Measurements from ENCODE around the gene CLEC6A. TPM values are rescaled to one million over a fixed set of nuclear protein-coding genes. Genes with fewer than 3 reads are reported as not detected.

The CLEC6A gene
- total RNA-seq, 1 experiment from 2014 or later = not detected

DNA sequence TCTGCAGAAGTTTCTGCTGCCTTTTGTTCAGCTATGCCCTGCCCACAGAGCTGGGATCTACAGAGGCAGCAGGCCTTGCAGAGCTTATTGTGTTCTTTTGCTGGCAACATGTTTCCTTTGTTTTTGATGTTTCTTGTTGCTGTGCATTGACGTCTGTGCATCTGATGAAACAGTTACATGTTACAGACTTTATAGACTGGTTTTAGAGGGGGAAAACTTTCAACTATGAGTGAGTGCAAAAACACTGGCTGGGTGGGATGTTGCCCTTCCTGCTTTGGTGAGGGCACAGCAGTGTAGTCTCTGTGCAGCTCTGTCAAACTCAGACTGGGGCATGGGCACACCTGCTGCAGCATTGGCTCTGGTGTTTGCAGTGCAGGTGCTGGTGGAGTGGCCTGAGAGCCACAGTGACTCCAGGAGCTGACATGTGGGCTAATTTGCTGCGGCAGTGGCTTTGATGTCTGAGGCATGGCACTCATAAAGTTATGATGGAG, 26.9 kb downstream of the CLEC6A start (continued):
- TF ChIP-seq CBX3 (IDR thresholded peaks at IDR 0.05; ENCODE audit: low read depth) (no peak), EZH2 (IDR thresholded peaks at IDR 0.05) (no peak), JUND (IDR thresholded peaks at IDR 0.05) (no peak), POLR2A (IDR thresholded peaks at IDR 0.05; ENCODE audit: borderline replicate concordance, extremely low read depth, insufficient read depth, insufficient read length) (no peak), TCF7L2 (IDR thresholded peaks at IDR 0.05; ENCODE audit: borderline replicate concordance, extremely low read depth, insufficient read depth, insufficient read length) (no peak)
- TF ChIP-seq, protein P1, sequence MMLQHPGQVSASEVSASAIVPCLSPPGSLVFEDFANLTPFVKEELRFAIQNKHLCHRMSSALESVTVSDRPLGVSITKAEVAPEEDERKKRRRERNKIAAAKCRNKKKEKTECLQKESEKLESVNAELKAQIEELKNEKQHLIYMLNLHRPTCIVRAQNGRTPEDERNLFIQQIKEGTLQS (IDR thresholded peaks at IDR 0.05) = no peak

DNA sequence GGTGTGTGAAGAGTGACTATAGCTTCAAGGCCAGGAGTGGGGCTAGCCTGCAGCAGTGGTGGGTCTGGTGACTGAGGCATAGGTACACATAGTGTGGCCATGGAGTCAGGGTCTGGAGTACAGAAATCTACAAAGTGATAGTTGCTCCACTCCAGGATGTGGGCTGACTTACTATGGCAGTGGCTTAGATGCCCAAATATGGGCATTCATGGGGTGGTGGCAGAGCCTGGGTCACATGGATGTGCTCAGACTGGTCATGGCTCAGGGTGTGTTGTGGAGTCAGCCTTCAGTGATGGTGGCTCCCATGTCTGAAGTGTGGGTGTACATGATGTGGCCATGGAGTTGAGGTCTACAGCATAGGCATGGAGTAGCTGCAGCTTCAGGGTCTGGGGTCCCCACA, 27.3 kb downstream of the CLEC6A start:
- no peak overlapping the region for H3K27ac ChIP-seq (ENCODE audit: low read depth, low read length)
- ATAC-seq (no peak), DNase-seq (ENCODE audit: low read depth, low spot score) (no peak)
- no peak overlapping the region for H3K4me2 ChIP-seq (ENCODE audit: low read length)
- H3K36me3 ChIP-seq (ENCODE audit: control insufficient read depth in 1 of 2, insufficient read depth in 2 of 2, low read length in 2 of 2) = no peaks in the 10 kb centered on the region
- intact Hi-C loops (cut with micrococcal nuclease) = no loop called here
- peaks cover 15% of the 10 kb centered on the region; the same call in 1 of the 2 replicates for H3K27me3 ChIP-seq (ENCODE audit: insufficient read depth, low read length)
- no peak overlapping the region for H3K9ac ChIP-seq (ENCODE audit: low read length)
- no peaks in the 10 kb centered on the region for H3K9me3 ChIP-seq (ENCODE audit: control insufficient read depth in 1 of 2, insufficient read depth in 1 of 2, low read depth in 1 of 2, low read length in 2 of 2)
- no peaks in the 10 kb centered on the region for H3K79me2 ChIP-seq (ENCODE audit: insufficient read depth, low read length)
- H2AFZ ChIP-seq (ENCODE audit: low read depth, low read length, poor library complexity, severe bottlenecking) = no peak overlapping the region
- no peaks in the 10 kb centered on the region for H4K20me1 ChIP-seq (ENCODE audit: insufficient read depth)
- ChIA-PET CTCF (no interaction called here), POLR2A (no interaction called here), RAD21 (ENCODE audit: low non-redundant PET in 1 of 2, low total read pairs in 2 of 2, uncharacterized antibody in 2 of 2, unreplicated experiment in 2 of 2) (no interaction called here)
- H3K4me3 ChIP-seq (replicated peaks in 1 of 2; ENCODE audit: low read depth in 1 of 2, low read length in 2 of 2) = no peak overlapping the region
- no peaks in the 10 kb centered on the region for H3K4me1 ChIP-seq (ENCODE audit: control insufficient read depth in 1 of 2, insufficient read depth in 2 of 2, low read length in 2 of 2)
- H3K9me2 ChIP-seq (ENCODE audit: insufficient read depth) = no peaks in the 10 kb centered on the region
- TF ChIP-seq TCF7L2 (IDR thresholded peaks at IDR 0.05; ENCODE audit: borderline replicate concordance, extremely low read depth, insufficient read depth, insufficient read length) (no peak), FOSL1 (IDR thresholded peaks at IDR 0.05; ENCODE audit: low read depth) (no peak), POLR2A (IDR thresholded peaks at IDR 0.05; ENCODE audit: borderline replicate concordance, extremely low read depth, insufficient read depth, insufficient read length) (no peak), EGR1 (IDR thresholded peaks at IDR 0.05; ENCODE audit: low read depth) (no peak), ZNF274 (IDR thresholded peaks at IDR 0.05; ENCODE audit: low read depth, low read length) (no peak), EZH2phosphoT487 (IDR thresholded peaks at IDR 0.05; ENCODE audit: borderline replicate concordance) (no peak), ZFX (IDR thresholded peaks at IDR 0.05) (no peak), CBX3 (IDR thresholded peaks at IDR 0.05; ENCODE audit: low read depth) (no peak), YY1 (IDR thresholded peaks at IDR 0.05; ENCODE audit: extremely low read depth, insufficient replicate concordance, low read depth, low read length) (no peak), SRF (IDR thresholded peaks at IDR 0.05; ENCODE audit: low read depth) (no peak)
- TF ChIP-seq, protein P2, sequence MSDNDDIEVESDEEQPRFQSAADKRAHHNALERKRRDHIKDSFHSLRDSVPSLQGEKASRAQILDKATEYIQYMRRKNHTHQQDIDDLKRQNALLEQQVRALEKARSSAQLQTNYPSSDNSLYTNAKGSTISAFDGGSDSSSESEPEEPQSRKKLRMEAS (IDR thresholded peaks at IDR 0.05) = no peak
- TF ChIP-seq, protein P1 (IDR thresholded peaks at IDR 0.05) = no peak
- BruUV-seq (replicated peaks) = no TSS peak

Data from HCT116 (cell line).